Suprapubic skin (tissue), 3 donors: ENCODE results near the gene DGKB.

Experiments used
- EP300 ChIP-seq: sonication (generic); formaldehyde crosslinking; IDR thresholded peaks from one replicate; pipeline ENCODE4 v1.6.1; 2017; ENCODE audit warnings: antibody characterized with exemption
- TF ChIP-seq, protein P1 (sequence below), 2 donors: fragments of 200-600 bp in 1 of 2; fragments of 450-650 bp in 1 of 2; sonication (generic) in 1 of 2; IDR thresholded peaks; one replicate each; pipeline ENCODE4 v1.5.1; 2016 to 2019; ENCODE audit warnings: antibody characterized with exemption in 2 of 2, mild to moderate bottlenecking in 1 of 2, moderate library complexity in 1 of 2

DNA sequence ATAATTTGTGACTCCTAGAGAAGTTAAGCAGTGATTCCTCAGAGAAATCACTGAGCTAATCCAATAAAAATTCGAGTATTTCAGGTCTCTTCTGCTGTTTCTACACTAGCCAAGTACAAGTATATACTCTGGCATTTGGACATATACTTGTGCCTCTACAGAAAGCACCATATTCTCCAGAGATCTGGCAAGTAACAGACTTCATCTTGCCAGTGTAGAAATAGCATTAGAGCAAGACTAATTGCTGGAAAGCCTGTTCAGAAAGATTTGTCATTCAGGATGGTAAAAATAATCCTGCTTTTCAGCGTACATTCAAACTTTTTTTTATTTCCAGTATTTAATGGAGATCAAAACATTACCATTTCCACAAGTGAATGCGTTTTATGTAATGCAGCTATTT is 502.3 kb downstream of the DGKB start:
- TF ChIP-seq, protein P1, sequence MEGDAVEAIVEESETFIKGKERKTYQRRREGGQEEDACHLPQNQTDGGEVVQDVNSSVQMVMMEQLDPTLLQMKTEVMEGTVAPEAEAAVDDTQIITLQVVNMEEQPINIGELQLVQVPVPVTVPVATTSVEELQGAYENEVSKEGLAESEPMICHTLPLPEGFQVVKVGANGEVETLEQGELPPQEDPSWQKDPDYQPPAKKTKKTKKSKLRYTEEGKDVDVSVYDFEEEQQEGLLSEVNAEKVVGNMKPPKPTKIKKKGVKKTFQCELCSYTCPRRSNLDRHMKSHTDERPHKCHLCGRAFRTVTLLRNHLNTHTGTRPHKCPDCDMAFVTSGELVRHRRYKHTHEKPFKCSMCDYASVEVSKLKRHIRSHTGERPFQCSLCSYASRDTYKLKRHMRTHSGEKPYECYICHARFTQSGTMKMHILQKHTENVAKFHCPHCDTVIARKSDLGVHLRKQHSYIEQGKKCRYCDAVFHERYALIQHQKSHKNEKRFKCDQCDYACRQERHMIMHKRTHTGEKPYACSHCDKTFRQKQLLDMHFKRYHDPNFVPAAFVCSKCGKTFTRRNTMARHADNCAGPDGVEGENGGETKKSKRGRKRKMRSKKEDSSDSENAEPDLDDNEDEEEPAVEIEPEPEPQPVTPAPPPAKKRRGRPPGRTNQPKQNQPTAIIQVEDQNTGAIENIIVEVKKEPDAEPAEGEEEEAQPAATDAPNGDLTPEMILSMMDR (IDR thresholded peaks at IDR 0.05): no peak
- TF ChIP-seq EP300: no peak
